GM21526 (cell line): ENCODE data around the gene TSPAN18.

ENCODE experiments used
- ATAC-seq: cut with Tn5 transposase; IDR thresholded peaks from one replicate; pipeline ENCODE4 v1.9.1; 2021; ENCODE audit warnings: moderate library complexity; ENCODE audit not compliant: unreplicated experiment, low FRiP score

Gene TSPAN18

DNA sequence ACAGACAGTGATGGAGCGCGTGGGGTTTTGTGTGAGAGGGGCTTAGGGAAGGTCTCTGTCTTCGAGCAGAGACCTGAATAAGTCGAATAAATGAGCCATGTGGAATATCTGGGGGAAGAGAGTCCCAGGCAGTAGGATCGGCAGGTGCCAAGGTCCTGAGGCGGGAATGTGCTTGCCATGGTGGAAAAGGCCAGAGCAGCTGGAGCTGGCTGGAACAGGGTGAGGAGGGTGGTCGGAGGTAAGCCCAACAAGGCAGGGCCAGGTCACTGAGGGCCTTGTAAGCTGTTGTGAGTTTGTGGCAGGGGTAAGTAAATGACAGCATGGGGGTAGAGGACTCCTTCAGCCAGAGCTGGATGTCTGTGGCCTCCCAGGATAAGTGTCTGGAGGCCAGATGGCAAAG, 152.7 kb downstream of the TSPAN18 start:
- ATAC-seq, result no peak

GRCh38 chr11:44880511-44880910, 153.7 kb downstream of the TSPAN18 start:
- no peak for ATAC-seq

DNA sequence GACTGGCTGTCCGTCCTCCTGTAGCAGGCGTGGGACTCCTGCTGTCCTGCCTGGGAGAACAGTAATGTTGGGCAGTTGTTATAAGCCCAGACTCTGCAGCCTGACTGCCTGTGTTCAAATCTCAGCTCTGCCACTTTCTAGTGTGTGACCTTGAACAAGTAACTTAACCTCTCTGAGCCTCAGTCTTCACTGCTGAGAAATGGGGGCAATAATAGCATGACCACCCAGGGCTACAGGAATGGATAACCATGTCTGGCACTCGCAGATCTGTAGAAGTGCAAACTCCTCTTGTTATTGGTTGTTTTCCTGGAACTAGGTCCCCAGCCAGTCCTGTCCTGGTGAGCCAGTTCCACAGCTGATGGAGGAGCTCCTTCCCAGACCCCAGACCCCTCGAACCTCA, 154.2 kb downstream of the TSPAN18 start:
- ATAC-seq, result no peak

GRCh38 chr11:44883277-44883676, 156.5 kb downstream of the TSPAN18 start:
- ATAC-seq, result no peak

GRCh38 chr11:44884056-44884455, 157.3 kb downstream of the TSPAN18 start:
- no peak for ATAC-seq

GRCh38 chr11:44885065-44885810, 158.5 kb downstream of the TSPAN18 start:
- no peak for ATAC-seq

DNA sequence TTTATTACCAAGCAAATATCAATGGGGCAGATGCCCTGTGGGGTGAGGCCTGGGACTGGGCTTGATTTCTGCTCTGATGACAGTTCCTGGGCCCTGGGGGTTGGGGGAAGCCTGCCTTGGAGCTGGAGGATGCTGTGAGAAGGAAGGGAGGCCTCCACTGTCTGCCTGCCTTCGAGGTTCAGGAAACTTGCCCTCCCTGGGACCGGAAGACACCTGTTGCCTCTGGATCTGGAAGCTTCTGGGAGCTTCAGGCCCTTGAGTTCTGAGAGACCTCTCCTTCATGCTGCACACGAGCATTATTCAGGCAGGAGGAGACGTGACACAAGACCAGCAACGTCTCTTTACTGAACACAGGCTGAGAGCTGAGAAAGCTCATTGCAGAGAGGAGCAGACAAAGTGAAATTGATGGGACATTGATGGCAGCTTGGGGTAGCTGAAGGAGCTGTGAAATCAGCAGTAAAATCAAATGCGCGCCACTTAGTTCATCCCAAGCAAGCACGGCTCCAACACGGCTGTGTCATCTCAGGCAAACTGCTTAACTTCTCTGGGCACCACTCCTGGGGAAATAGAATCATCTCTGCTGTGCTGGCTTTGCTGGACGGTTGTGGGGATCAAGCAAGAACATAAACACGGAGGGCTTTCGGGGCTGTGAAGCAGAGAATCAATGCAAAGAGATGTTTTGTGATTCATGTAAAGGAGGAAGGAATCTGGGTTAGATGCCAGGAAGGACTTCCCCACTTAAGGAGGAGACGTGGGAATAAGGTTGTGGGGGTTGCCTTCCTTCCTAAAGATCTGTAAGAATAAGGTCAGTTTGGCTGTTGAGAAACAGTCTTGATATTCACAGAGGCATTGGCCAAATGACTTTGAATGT, 159.4 kb downstream of the TSPAN18 start:
- no peak for ATAC-seq

DNA sequence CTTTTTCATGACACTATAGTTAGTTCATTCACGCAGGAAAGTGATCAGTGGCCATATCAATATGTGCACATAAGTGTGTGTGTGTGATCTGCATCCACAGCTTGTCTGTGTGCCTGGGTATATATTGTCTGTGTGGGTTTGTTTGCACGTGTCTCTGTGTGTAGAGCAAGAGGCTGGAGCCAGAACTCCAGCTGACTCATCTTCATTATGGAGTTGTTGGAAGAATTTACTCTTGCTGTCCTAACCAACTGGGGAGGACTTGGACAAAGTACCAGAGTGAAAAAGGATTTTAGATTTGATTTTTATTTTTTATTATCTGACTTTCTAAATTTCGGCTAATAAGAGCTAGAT, 160.0 kb downstream of the TSPAN18 start:
- ATAC-seq, result no peak

DNA sequence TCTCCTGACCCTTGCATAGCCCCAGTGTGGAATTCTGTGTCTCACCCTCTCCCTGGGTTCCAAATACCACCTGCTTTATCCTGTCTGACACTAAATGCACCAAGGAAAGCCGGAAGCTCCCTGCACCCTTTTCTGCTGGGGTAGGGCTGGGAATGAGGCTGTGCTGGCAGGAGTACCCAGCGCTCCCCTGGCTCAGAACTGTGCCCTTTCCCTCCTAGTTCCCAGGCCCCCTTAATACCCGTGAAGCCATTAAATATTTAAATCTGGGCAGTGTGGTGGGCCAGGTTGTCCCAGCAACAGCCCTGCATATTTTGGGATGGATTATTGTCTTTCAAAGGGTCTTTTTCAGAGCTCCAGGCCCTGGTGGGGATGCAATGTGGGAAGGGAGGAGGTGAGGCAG, 160.9 kb downstream of the TSPAN18 start:
- no peak for ATAC-seq

- ATAC-seq, result no peak
These were observed 162.5 kb downstream of the TSPAN18 start for GRCh38 chr11:44889266-44889665.

GRCh38 chr11:44892843-44893242, 166.1 kb downstream of the TSPAN18 start:
- no peak for ATAC-seq

- ATAC-seq, result no peak
These were observed 166.6 kb downstream of the TSPAN18 start for GRCh38 chr11:44893308-44893822.

DNA sequence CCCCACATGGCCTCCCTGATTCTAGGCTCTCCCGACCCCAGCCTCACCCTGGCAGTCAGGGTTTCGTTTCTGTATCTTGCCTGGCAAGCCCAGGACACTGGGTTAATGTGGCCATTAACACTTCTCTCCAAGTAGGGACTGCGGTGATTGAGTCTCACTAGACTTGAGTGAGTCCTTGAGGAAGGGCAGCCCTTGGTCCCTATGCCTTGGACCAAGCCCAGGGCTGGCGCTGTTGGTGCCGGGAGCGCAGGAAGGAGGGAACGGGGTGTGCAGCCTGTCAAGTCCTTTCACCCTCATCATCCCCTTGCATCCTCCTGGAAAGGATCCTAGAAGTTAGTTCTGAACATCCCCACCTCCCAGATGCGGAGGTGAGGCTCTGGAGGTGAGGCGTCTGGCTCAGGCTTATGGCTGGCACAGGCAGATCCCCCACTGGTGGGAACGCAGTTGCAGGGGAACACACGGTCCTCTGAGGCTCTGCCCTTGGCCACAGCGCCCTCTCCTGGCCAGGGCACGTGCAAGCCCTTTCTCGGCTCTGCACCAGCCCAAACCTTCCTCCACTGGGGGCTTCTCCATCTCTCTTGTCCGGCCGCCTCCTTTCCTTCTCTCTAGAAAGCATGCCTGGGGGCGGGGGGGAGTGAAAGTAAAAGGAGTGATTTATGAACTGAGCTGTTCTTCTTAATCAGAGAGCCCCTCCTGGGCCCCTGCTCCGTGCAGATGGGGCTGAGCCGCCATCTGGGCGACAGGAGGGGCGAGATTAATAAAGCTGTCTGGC, 167.3 kb downstream of the TSPAN18 start:
- ATAC-seq, result no peak

DNA sequence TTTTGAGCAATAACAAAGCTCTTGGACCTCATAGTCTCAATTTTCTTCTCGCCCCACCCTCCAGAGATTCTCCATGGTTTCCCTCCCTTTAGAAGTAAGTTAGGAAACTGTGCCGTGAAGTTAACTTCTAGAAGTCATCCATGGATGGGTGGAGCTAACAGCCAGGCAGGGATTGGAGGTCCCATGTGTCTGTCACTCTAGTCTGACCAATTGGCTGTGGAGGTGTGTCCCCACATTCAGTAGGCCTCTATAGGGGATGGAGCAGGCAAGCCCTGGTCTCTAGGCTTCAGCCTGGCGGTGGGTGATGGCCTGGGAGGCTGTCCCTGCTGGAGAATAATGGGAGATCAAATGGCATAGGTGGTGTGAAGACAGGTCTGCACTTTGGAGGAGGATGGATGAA, 173.2 kb downstream of the TSPAN18 start:
- ATAC-seq, result no peak

DNA sequence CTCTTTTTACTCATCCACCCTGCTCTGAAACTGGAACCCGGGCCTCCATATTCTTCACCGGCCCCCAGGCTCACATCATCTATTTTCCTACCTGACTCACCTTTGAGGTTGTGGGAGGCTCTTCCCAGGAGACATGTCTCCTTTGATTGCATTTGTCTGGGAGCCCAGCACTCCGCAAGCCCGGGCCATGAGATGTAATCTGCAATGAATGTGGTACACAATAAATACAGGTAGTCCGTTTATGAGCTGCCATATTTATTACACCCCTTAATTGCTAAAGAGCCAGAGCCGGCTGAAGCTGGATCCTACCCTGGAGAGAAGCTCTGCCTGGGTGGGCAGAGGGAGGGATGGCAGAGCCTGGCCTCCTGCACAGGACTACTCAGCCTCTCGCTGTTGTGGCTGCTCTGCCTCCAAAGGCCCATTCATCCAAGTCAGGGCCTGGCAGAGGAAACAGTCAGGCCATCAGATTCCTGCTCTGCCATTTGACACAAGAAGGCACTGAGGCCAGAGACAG, 174.4 kb downstream of the TSPAN18 start:
- no peak for ATAC-seq

GRCh38 chr11:44901786-44902185, 175.0 kb downstream of the TSPAN18 start:
- ATAC-seq, result no peak

GRCh38 chr11:44903035-44903434, 176.3 kb downstream of the TSPAN18 start:
- ATAC-seq, result no peak

- ATAC-seq, result no peak
These were observed 176.8 kb downstream of the TSPAN18 start for GRCh38 chr11:44903518-44903917.

DNA sequence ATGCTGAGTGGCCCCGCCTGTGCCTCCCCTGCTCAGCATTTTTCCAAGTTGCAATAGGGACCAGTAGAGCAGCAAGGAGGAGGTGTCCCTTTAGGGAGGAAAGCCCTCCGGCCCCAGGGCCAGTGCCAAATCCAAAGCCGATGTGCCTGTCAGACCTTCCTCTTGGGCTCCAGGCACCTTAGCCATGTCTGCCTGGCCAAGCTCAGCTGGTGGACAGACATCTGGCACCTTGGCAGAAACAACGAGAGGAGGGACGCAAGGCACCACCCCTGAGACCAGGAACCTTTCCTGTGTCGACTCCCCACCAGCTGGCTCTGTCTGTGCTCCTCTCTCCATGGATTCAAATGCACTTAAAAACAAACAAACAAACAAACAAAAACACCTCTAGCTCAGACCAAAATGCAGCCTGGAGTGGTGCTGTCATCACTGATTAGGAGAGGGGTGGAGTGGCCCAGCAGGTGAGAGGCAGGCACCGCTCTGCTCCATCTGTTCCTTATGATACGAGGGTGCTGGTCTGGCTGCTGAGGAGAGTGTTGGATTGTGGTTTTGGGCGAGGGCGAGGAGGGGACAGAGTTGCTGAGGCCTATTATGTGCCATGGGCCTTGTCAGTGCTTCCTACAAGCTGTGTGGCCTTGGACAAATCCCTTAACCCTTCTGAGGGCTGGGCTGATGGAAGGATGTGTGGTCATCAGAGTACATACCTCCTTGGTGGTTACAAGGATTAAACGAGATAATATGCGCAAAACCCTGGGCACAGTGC, 177.7 kb downstream of the TSPAN18 start:
- ATAC-seq, result no peak
